Activated effector memory CD4-positive, alpha-beta T cell treated with anti-CD3 and anti-CD28 coated beads, Interleukin-2, amount 50 U/mL, for 16 hours (primary cell): ENCODE data around the gene LTBP2.

Experiments used
- DNase-seq: peaks from one replicate; pipeline ENCODE4 v3.0.0-alpha.2; 2020

The LTBP2 gene

DNA sequence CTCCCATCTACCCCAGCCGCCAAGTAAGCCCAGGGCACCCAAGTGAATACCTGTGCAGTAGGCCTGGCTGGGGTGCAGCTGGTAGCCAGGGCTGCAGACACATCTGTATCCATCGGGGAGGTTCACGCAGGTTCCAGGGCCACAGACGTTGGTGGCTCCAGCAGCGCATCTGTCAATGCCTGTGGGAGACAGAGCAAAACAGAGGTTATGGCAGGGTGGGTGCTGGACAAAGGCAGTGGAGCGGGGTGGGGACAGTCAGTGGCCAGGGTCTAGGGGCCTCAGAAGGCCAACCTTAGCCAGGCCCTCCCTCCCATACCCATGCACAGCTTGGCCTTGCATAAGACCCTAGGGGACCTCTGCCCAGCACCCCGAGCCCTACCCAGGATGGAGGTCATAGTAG lies 89.3 kb downstream of the LTBP2 start:
- DNase-seq, result no peak

DNA sequence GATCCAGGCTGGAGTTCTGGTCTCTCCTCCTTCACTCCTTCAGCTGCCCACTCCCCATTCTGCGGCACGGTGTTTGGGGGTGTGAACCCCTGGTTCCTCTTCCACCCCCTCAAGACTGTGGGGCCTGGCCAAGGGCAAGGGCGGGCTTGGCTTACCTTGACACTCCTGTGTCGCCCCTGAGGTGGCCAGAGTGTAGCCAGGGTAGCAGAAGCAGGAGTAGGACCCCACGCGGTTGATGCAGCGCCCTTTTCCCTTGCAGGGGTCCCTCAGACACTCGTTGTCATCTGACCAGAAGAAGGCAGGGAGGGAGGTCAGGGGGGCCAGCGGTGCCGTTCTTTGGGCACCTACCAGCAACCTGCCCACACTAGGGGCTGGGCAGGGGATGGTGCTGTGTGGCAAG lies 90.3 kb downstream of the LTBP2 start:
- no peak for DNase-seq

DNA sequence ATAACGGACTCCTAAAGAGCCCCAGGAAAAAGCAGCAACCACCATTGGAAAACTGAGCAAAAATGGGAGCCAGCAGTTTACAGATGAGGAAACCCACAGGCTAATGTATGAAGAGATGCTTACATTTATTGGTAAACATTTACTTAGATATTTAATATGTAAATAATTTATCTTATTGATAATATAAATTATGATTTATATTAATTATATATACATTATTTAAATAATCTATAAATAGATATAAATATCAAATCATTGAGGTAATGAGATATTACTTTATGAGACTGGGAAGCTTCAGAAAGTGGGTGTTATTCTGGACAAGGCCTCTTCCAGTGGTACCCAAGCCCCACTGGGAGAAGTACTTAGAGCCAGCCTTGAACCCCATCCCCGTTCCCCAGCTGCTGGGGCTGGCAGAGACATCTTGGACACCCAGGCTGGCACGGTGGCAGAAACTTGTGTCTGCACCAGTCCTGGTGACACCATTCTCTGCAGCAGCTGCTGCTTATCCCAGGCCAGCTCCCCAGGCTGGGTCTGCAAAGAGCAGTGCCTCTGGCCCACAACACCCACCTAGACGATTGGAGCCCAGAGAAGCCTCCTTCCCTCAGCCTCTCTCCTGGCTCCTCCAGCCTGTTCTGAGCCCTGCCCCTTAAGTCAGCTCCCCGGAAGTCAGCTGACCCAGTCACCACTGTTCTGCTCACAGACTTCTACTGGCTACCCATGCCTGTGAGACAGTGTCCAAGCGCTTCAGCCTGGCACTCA lies 92.5 kb downstream of the LTBP2 start:
- no peak for DNase-seq

DNA sequence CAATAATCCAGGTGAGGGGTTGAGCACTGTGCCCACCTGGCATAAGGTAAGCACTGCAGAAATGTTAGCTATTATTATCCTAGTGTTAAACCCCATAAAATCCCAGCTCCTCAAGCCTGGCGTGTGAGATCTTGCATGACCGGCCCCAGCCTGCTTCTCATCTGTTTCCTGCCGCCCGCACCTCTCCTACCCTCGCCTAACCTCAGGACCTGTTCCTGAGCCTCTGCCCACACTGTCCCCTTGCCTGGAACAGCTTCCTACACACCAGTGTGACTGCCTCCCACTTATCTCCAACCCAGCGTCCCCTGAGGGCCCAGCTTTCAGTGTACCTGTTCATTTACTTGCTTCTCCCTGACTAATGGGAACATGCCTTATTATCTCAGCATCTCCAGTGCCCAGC lies 93.8 kb downstream of the LTBP2 start:
- DNase-seq, result no peak

GRCh38 chr14:74517731-74518130 lies 94.3 kb downstream of the LTBP2 start:
- DNase-seq, result no peak

DNA sequence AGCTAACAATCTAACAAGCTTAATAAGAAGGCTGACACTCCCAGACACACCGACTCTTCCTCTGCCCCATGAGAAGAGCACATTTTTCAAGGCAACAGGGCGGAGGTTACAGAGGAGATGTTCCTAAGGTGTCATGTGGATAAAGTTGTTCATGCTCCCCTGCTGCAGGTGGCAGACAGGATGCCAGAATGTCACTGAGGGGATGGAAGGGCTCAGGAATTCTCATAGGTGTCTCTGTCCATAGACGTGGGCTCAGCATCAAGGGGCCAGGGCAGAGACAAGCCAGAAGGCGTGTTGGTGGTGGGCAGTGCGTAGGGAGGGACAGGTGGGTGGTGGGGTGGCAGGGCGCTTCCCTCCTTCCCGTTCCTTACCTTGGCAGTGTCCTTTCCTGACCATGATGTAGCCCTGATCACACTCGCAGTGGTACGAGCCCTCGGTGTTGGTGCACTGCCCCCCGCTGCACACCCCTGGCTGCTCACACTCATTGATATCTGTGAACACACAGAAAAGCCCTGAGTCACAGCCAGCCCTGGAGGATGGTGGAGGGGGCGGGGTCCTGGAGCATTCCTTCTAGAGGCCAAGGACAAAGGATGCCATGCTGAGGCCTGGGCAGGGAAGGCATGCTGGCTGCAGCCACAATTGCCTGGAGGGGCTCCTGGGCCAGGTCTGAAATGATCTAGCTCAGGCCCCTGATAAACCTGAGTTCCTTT lies 95.4 kb downstream of the LTBP2 start:
- DNase-seq, result no peak

- DNase-seq, result no peak
Observed at GRCh38 chr14:74515891-74516412, 96.1 kb downstream of the LTBP2 start.

DNA sequence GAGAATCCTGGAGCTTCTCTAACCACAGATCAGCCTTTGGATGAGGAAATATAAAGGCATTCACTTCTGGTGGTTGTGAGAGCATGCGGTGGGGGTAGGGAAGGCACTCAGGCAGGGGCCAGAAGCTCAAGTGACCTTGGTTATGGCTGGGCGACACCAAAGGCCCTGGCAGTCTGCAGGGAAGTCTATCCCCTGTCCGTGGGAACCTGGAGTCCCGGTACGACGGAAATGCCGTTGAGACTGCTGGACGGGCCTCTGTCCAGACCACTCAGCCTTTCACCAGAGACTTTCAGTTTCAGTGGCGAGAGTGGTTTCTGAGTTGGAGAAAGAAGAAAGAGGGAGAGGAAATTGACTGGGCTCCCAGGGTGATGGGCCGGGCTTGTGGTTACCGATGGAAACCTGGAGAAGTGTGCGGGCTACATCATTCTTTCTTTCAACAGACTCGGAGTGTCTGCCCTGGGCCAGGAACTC lies 97.5 kb downstream of the LTBP2 start:
- no peak for DNase-seq

- DNase-seq, result peak; percentile 34
Observed at GRCh38 chr14:74511966-74512830, 99.8 kb downstream of the LTBP2 start.

GRCh38 chr14:74510959-74511409 lies 101.1 kb downstream of the LTBP2 start:
- DNase-seq, result no peak

DNA sequence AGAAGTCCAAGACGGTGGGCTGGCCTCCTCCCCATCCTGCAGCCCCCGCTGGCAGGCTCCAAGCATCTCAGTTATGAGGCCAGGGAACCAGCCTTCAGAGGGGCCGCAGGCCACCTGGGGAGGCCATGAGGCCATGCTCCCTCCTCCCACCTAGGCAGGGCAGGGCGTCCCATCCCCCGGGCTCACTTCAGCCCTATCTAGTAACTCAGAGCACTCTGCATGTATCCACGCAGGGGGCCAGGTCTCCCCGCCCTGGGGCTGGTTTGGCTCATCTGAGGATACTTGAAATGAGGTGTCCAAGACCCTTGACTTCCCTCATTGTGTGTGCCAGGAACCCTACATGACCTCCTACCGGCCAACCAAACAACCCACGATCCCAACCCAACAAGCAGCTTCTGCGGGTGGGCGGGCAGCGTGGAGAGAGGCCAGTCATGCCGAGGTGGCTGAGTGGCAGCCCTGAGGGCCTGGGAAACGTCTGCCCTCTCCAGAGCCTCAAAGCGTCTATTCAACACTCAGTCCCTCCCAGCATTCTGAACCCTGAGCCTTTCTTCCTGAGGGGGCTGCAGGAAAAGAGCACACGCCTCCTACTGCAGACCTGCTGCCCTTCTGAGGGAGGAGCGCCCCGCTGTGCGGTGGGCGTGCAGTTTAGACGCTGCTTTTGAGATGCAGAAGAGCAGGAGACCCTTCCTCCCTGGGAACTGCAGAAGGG lies 101.7 kb downstream of the LTBP2 start:
- peak; percentile 55 for DNase-seq

GRCh38 chr14:74509587-74510222 lies 102.3 kb downstream of the LTBP2 start:
- DNase-seq, result peak; percentile 57

GRCh38 chr14:74508844-74509428 lies 103.1 kb downstream of the LTBP2 start:
- DNase-seq, result peak; percentile 53

DNA sequence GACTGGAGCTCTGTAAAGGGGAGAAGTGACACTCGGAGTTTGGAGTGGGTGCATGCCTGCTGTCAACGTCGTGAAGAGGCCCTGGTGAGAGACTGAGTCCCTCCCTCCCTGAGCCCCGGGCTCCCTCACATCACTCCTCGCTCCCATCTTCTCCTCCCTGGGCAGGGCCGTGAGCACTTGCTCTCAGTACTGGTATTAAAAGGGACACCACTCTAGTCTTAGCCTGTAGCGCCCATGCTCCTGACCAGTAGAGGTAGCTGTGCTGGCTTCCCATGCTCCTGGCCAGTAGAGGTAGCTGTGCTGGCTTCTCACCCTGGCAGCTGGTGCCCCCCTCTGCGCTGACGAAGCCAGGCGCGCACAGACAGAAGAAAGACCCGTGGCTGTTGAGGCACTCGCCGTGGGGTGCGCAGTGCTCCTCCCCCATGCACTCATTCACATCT lies 103.7 kb downstream of the LTBP2 start:
- DNase-seq, result peak; percentile 51

DNA sequence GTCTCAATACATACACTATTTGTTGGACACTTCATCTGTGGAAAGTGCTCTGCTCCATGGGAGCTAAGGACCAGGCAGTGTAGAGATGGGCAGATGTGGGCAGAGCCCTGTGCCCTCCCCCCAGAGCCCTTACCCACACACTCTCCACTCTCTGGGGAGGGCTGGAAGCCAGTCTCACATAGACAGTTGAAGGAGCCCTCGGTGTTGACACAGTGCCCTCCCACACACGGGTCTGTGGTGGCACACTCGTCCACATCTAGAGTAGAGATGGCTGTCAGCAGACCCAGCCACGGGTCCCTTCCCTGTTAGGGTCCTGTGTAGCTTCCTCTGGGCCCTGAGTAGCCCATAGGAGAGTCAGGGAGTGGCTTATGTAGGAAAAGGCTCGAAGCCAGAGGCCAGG lies 104.2 kb downstream of the LTBP2 start:
- peak; percentile 53 for DNase-seq

DNA sequence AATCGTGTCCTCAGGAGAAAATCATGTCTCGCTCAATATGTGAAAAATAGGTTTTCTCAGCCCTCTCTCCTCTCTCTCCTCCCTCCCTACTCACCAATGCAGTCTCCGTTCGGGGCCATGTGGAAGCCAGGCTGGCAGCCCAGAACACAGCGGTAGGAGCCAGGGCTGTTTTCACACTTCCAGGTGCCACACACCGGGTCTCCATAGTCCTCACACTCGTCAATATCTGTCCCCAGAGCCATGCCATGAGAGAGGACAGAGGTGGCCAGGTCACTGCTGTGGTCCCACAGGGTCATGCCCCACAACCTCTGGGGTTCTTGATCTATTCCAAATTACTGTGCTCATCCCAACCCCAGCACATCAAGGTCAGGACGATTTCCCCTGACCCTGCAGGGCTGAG lies 105.0 kb downstream of the LTBP2 start:
- peak; percentile 38 for DNase-seq

DNA sequence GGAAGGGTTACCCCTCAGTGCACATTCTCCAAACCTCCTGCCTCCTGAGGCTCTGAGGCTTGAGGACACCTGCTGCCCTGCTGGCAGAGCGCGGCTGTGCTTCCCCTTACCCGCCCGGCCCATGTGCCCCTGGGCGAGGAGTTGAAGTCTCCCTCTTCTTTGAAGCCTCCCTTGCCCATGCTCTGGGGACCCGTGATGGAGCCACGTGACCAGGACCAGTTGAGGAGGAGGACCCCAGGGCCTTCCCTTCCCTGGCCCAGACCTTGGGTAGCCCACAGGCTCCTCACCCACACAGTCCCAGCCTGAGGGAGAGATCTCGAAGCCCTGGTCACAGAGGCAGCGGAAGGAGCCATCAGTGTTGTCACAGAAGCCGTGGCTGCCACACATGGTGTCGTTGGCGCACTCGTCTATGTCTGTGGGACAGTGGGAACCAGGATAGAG lies 105.6 kb downstream of the LTBP2 start:
- peak; percentile 39 for DNase-seq

GRCh38 chr14:74505831-74506230 lies 106.2 kb downstream of the LTBP2 start:
- peak; percentile 48 for DNase-seq

- DNase-seq, result peak; percentile 50
Observed at GRCh38 chr14:74504874-74505720, 106.9 kb downstream of the LTBP2 start.

- DNase-seq, result peak; percentile 41
Observed at GRCh38 chr14:74504412-74504811, 107.6 kb downstream of the LTBP2 start.
